NAMALWA (cell line): ENCODE measurements around the gene SDC1.
A peak's percentile ranks its signal among the peaks of the same experiment; 100 is the strongest.

ENCODE experiments used
- DNase-seq: peaks from one replicate; pipeline ENCODE4 v3.0.0-alpha.2; 2015; ENCODE audit warnings: low spot score

Gene SDC1

DNA sequence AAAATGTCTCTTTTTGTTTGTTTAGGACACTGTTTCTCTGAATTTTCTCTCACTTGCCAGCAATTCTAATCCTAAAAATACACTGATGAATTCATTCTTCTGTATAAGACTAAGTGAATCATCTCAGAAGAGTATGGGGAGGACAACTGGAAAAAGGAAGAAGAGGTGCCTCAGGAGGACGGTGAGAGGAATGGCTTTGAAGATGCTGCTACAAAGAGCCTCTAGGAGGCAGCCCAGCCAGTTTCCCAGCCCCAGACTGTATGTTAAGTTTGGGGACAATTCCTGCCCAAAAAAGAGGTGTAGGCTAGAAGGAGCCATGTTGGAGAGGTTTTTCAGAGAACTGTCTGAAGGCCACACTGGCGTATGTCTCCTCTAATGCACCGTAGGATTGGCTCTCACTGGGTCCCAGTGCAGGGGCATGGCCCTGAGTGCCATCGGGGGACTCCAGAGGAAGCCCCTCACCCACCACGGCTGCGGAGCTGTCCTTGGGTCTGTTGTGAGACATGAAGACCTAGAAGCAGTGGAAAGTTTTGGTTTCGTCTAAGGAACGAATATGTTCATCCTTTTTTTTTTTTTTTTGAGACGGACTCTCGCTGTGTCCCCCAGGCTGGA lies 3.1 kb upstream of the SDC1 start:
- no peak for DNase-seq

GRCh38 chr2:20226152-20226545 lies 1.2 kb upstream of the SDC1 start:
- no peak for DNase-seq

DNA sequence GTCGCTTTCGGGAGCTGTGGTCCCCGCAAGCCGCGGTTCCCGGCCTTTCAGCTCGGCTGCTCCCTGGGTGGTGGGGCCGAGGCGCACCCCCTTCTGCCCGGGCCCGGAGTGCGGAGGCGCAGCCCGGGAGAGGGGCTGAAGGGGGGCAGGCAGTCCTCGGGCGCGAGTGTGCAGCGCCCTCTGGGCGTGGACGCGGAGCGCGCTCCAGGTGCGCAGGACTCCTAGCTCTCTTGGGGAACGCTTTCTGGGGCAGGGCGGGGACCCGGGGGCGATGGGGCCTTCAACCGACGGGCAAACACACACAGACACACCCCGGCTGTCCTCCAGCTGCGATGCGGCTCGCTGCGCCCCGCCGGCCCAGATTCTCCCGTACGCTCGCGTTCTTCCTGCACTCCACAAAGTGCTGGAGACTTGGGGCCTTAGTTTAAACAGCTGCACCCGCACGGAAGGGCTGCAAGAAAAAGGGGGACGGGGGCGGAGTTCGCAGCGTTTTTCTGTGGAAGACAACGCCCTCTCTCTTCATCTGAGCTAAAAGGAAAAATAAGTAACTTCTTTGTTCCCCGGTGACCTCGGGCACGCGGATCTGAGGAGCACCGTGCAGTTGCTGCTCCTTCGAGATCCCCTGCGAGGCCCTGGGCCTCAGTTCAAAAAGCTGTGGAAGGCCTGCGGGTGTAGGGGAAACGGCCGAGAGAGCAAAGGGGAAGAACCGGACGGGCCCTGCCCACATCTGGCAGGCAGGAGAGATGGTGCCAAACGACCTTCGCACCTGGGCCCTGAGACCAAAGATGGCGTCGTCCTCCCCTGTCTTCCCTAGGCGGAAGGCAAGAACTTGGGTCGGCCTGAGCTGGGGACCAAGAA lies 593 bp upstream of the SDC1 start:
- peak; percentile 49 for DNase-seq

DNA sequence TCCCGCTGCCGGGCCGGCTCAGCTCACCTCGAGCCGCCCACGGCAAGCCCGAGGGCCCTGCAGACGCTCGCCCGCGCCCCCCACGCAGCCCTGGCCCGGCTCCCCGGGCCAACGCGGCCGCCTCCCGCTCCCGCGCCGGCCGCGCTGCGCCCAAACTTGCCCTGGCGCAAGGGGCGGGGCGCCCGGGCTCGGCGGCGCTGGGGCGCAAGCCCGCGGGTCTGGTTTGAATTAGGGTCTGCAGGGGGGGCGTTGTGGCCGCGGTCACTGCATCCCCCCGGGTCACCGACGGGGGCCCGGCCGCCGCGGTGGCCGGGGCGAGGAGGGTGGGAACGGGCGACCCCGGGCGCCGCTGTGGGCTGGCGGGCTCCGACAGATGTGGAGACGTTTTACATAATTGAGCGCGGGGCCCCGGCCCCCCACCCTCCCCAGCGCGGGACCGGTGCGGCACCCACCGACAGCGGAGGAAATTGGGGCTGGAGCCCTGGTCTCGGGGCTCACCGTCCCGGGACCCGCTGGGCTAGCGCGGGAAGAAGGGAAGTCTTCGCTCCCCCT lies 690 bp downstream of the SDC1 start:
- no peak for DNase-seq

GRCh38 chr2:20223407-20224163 lies 1.3 kb downstream of the SDC1 start:
- no peak for DNase-seq

DNA sequence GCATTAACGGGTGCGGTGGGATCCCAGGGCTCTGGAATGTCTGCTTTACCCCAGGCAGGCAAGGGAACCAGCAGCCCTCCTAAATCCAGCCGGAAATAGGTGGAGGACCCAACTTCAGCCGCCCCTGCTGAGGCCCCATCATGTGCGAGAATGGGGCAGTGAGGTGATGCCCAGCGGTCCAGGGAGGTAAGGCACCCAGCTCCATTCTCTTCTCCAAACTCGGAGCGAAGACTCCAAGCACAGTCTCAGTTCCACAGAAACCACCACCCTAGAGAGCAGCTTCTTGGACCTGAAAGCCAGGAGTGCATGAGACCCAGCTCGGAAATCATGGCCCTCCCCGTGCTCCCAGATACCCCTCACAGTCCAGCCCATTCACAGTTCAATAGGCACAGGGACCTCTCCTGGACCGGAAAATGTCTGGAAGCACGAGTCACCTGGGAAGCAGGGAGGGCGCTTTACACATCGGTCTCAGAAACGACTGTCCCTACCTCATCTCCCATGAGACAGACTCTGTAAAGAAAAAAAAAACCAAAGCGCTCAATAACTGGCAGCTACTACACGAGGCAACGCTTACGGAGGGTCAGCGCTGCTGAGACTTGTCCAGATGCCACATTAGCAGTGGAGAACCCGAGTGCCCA lies 2.0 kb downstream of the SDC1 start:
- no peak for DNase-seq

- DNase-seq = no peak
Measured at GRCh38 chr2:20222014-20222768, 2.7 kb downstream of the SDC1 start.

GRCh38 chr2:20221555-20221973 lies 3.4 kb downstream of the SDC1 start:
- DNase-seq = no peak

GRCh38 chr2:20220806-20221554 lies 4.0 kb downstream of the SDC1 start:
- DNase-seq = no peak

GRCh38 chr2:20219763-20220380 lies 5.1 kb downstream of the SDC1 start:
- DNase-seq = no peak

DNA sequence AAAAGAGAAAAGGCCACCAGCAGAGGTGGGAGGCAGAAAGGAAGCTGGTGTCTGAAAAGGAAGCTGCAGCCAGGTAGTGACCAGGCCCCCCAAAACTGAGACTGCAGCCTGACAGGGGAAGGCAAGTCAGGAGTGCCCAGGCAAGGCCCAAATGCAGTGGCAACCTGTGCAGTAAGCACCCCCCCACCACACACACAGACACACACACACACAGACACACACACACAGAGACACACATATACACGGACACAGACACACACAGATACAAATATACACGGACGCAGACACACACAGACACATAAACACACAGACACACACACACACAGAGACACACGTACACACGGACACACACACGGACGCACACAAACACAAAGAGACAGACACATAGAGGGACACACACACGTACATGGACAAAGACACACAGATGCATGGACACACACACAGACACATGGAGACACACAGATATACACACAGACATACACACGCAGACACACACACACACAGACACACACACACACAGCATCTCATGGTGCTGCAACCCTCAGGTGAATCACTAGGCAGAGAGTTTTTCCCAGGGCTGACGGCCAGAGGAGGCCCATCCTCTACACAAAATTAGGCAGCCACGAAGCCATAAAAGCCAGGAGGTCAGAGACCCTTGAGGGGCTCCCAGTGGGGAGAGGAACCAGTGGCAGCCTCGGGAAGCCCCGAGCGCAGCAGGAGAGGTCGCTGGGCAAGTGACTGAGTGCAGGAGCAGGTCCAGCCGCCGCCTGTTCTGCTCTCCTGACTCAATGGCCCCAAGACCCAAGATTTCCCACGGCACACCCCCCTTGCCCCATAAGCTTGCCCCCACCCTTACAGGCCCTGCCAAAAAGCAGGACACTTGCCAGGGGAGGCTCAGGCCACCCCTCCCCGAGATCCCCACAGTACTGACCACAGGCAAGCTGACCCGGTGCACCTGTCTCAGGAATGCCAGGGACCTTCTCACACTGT lies 6.3 kb downstream of the SDC1 start:
- DNase-seq = no peak

DNA sequence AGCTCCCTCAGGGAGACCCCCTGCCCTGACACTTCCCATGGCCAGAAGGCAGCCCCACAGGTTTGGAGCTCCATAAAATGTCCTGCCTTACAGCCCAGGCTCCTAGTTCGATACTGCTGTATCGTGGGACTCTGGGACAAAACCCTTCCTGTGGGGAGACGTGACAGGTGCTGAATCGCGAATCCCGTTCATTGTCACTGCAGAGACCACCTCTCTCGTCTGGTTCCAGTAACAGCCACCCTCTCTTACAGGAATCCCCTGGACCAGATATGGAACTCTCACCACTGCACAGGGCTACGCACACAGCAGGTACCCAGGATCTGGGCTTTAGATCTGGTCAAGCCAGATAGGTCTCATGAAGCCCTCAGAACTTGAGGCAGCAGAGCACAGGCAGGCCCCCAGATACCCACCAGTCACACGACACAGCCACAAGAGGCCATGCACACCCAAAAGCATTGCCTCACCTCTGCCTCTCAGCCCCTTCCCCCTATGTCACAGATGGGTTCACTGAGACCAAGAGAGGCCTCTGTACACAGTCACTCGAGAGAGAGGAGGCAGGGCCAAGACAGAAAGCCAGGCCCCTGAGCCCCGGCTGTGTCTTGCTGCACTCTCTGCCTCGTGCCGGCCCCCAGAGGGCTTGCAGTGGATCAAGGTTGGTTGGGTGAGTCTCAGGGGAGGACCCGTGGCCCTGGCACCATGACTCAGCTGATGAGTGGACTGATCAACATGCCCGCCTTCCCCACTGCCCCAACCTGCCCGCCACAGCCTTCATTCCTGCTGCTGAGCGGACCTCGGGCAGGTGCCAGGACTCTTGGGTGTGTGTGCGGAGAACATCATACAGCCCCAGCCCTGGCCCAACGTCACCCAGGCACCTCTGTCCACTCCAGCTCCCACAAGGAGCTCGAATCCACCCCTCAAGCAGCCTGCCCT lies 7.6 kb downstream of the SDC1 start:
- DNase-seq = no peak

GRCh38 chr2:20216130-20217025 lies 8.6 kb downstream of the SDC1 start:
- DNase-seq = no peak

DNA sequence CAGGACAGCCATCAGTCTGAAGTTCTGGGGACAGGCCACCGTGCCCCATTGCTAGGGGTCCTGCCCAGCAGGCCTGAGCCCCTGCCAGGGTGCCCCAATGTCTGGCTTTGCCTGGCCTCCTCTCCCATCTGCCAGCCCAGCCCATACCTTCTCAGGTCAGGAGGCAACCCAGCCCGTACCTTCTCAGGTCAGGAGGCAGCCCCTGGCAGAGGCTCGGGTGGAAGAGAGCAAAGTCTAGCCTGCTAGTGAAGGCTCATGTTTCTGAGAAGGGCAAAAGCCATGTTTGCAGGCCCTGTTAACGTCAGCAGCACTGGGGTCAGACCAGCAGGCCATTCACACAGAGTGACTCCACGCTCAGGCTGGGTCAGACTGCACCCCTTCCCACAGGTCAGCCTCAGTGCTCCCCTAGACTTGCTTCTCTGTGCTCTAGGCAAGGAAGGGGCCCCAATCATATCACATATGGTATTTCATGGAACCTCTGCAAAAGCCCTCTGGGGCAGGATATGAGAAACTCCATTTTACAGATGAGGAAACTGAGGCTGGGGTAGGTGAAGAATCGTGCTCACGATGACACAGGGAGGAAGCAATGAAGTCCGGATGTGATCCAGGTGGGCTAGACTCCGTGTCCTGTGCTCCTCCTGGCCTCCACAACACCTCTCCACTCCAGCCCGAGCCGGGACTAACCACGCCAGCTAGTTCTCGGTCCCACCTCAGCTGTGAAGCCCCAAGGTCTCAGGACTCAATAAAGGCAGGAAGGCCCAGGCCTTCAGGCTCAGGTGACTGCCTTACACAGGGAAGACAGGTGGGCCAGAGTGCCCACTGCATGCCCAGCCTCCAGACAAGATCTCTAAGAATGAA lies 9.5 kb downstream of the SDC1 start:
- no peak for DNase-seq

GRCh38 chr2:20214566-20215182 lies 10.3 kb downstream of the SDC1 start:
- DNase-seq = no peak
